GM19023 (cell line): ENCODE results near the gene TTC12.
"Not testable (repeated sequence)": the region's sequence is repeated elsewhere in the genome, so short reads cannot be mapped to it uniquely, and the experiment has no call there.

ENCODE experiments used
- ATAC-seq: cut with Tn5 transposase; IDR thresholded peaks from one replicate; pipeline ENCODE4 v1.9.1; 2021; ENCODE audit warnings: mild to moderate bottlenecking, moderate library complexity; ENCODE audit not compliant: unreplicated experiment

Gene TTC12

DNA sequence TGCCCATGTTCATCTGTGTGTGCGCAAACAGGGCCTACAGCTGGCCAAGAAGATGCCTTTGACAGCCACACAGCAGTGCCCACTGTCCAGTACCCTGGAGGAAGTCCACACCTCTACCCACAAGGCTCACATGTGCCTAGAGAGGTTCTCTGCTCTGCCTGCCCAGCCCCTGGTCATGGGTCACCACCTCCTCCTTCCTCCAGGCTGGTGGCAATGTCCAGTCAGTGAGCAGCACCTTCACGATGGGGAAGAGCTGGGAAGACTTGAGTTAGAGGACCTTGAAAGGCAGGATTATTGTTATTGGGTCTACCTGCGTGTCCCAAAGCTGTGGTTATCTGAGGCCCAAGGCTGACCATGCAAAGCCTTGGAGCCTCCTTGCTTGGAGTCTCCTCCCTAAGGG is 28.4 kb upstream of the TTC12 start:
- ATAC-seq = no peak

DNA sequence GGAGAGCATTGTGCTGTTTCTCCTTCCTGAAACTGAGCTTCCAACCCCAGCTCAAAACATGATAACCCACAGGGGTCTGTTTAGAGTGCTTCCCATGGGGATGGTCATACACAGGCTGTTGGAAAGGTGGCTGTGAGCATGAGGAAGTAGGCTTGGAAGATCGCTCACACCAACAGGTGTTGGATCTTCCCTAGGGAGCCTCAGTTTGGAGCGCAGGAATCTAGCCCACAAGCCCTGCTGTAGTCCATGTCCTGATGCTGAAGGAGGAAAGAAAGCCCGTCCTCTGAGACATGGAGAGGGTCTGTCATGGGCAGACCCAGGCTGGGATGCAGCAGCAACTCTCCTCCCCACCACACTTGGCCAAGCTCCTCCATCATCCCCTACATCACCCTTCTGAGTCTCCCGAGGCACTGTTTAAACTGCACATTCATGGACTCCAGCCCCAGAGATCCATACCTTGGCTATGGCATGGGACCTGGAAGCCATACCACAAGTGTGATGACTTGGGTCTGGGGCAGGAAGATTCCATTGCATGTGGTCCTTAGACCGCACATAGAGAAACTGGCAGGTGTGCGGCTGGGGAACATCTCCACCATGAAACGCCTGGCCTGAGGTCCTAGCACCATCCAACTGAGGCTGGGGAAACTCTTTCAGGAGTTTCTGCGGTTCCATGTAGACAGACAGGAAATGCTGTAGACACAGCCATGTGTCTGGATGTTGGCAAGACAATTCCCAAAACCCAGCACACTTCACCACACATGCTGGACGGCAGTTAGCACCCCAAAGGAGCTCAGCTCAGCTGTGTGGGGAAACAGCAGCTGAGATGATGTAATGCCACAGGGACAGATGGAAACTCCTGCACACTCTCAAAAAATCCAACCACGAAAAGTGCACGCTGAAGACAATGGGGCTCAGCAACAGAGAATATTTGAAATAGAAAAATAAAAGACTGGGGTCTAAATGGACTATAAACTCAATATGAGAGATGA is 27.6 kb upstream of the TTC12 start:
- no peak for ATAC-seq

DNA sequence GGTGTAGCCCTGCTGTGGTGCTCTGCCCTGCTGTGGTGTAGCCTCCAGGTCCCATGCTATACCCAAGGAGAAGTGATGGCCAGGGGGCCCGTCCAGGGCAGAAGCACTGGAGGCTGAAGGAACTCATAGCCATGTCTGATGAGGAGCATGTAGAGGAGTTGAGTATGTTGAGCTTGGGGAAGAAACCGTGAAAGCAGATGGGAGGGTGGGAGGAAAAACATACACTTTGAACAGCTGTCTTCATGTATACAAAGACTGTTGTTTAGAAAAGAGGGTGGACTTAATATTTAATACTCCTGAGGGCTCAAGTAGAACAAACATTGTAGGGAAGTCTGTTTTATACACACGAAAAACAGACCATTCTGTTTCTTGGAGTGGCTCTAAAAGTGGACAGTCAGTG is 26.6 kb upstream of the TTC12 start:
- ATAC-seq = no peak

DNA sequence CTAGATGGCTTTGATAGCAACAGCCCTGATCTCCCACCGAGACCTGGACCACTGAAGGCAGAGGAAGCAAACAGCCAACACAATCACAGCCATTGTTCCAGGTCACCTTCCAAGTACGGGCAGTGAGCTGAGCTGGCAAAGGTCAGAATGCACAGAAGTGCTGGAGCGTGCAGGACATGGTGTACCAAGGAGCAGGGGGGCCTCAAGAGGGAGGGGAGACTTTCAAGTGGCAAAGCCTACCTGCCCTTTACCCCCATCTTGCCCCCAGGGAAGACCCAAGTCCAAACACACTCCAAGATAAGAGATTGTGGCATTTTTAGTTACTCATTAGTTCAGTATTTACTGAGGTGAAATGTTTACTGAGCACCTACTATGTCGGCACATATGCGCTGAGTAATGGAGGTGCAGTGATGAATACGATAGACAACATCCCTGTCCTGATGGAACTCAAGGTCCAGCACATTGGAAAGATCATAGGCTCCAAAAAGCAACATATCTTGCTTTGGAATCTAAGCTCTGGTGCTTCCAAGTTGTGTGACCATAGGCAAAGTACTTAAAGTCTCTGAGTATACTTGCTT is 26.0 kb upstream of the TTC12 start:
- no peak for ATAC-seq

DNA sequence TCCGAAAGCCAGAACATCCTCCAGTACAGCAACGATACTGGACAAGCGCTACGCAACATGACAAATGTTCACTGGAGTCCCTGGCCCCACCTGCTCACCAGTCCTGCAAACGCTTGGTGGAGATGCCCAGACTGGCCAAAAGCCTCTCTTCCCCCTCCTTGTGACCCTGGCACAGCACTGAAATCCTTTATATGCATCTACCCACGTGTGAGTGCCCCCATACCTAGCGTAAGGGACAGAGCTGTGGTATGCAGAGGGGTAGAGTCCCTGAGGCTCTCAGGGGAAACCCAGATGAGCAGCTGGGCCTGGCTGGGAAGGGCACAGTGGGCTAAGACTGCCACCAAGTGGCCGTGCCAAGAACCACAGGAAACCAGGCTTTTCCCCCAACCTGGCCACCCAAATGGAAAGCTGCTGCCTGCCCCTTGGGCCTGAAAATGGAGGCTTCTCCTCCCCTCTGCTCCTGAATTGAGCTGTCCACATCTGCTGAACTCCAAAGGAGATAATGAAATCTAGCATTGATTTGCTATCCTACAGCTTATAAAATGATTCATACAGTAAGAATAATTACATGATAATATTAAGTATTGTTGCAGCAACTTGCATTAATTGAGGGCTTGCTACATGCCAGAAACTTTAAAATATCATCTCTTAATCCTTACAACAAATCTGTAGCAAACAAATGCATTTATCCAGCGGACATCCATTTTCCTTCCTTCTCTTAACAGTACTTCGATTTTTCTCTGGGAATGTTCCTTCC is 24.8 kb upstream of the TTC12 start:
- peak; percentile 92 for ATAC-seq

DNA sequence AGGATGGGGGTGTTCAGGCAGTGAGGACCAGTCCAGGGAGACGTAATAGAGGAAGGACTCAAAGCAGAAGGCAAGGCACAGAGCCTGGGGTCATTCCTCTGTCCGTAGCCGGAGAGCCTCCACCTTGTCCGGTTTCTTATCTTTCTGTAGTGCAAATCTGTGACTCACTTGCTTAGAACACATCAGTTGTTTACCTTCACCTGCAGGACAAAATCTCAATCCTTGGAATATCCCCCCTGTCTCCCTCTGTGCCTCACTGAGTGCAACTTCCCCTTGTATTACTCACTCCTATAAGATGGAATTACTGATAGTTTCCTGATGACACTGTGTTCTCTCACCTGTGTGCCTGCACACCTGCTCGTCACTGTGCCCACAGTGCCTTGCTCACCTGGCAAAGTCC is 20.4 kb upstream of the TTC12 start:
- no peak for ATAC-seq

DNA sequence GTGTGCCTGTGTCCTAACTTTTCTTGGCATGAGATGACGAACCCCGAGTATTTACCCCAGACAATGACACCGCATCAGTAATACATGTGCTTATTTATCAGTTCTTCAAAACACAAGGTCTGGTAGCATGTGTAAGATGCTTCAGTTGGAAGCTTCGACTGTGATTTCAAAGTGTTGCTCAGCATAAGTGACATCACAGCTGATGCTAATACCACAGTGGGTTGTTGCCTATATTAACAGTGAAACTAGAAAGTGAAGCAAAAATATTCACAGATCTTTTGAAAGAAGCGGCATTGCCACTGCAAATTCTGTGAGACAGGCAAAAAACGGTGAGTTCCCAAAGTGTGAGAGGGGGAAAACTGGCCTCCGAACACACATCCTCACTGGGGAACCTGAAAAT is 18.4 kb upstream of the TTC12 start:
- ATAC-seq = no peak

DNA sequence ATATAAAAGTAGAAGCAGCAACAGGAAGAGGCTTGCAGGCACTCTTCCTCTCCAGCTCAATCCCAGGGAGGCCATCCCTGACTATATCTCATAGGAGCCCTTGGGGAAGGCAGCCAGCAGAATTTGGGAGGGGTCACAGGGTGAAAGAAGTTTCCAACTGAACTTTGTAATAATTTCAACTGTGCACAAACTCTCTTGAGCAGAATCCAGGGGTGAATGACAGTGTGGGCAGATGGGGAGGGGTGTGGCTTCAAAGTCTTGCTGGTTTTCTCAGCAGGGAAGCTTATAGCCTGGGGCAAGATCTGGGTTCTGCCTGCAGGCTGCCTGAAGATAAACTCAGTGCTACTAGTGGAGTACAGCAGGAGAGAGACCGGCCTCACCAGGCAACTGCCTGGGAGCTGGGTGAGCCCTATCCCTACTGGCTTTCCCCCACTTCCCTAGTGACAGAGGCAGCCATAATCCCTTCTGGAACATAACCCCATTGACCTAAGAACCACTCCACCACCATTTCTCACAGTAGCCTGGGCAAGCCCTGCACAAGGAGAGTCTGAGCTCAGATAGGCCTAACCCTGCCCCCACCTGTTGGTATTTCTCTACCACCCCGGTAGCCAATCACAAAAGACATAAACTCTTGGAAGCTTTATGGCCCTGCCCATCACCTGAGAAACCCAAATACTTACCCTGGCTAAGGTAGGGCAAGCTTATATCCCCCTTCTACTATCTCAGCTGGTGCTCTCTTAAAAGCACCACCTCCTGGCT is 17.8 kb upstream of the TTC12 start:
- ATAC-seq = no peak

DNA sequence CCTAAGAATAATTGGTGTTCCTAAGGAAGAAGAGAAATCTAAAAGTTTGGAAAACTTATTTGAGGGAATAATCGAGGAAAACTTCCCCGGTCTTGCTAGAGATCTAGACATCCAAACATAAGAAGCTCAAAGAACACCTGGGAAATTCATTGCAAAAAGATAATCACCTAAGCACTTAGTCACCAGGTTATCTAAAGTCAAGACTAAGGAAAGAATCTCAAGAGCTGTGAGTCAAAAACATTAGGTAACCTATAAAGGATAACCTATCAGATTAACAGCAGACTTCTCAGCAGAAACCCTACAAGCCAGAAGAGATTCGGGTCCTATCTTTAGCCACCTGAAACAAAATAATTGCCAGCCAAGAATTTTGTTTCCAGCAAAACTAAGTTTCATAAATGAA is 15.9 kb upstream of the TTC12 start:
- not testable (repeated sequence) for ATAC-seq

DNA sequence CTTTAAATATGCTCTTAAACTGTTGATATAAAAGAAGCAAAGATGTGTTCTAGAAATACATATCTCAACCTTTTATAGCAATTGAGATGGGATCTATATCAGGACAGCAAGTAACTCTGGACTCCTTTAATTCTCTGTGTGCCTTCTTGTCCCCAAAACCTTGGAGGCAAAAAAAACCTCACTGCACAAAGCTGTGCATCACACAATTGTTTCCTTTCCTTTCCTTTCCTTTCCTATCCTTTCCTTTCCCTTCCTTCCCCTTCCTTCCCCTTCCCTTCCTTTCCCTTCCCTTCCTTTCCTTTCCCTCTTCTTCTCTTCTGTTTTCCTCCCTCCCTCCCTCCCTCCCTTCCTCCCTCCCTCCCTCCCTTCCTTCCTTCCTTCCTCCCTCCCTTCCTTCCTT is 9.5 kb upstream of the TTC12 start:
- no peak for ATAC-seq

DNA sequence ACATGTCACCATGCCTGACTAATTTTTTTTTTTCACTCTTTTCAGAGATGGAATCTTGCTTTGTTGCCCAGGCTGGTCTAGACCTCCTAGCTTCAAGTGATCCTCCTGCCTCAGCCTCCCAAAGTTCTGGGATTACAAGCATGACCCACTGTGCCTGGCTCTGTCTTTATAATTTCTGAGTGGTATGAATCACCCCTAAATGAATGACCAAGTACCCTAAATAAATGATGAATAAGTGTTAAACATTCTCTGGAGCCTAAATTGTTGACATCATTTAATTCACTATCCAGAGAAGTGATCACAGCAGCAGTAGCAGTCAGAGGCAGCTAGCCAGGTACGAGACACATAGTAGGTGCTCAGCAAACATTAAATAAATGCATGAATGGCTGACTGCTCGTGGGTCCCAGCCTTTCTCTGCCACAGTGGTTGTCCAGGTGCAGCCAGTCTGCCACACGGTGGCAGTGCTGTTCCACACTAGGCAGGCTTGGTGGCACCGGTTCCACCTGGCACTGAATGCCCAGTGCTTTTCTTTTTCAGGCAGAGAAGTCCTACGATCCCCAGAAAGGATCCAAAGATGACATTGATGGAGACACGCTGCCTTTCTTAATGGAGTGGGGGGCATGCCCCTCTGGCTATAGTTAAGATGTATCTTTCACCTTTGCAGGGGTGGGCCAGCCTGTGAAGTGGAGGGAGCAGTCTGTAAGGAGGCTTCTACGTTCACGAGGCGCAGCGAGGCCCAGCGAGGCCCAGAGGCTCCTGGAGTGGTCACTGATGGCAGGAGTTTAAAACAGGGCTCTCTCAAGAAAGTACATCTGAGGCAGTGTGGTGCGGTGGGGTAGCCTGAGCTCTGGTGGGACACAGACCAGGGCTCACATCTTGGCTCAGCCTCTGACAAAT is 8.7 kb upstream of the TTC12 start:
- peak; percentile 96 for ATAC-seq

DNA sequence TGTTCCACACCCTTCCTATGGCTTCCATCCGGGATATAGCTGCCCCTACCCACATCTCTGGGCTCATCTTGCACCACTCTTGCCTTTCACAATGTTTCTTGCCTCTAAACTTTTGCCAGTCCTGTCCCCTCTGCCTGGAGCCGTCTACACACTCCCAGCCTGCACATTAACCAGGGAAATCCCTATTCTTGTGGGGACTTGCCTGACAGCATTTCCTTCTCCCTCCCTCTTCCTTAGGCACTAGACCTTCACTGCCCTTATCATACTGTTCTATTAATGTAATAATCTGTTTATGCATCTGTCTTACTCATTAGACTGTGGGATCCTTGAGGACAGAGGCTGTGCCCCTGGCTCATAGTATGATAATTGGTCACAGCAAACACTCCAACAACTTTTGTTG is 5.8 kb upstream of the TTC12 start:
- ATAC-seq = no peak

DNA sequence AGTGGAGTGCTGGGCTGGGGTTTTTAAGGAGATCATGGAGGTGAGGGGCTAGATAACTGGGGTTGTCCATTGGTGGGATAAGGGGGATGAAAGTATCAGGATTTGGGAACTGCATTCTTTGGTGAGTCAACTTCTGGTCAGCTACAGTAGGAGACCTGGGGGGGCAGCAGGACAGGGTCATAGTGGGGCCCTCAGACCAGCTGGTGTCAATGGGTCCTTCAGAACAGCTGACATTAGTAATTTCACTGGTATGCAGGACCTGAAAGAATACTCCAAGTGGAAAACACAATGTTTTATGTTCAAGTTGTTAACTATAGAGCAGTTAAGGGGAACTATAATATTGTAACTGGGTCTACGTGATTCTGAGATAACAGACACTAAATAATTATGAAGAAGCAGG is 2.8 kb upstream of the TTC12 start:
- ATAC-seq = no peak

DNA sequence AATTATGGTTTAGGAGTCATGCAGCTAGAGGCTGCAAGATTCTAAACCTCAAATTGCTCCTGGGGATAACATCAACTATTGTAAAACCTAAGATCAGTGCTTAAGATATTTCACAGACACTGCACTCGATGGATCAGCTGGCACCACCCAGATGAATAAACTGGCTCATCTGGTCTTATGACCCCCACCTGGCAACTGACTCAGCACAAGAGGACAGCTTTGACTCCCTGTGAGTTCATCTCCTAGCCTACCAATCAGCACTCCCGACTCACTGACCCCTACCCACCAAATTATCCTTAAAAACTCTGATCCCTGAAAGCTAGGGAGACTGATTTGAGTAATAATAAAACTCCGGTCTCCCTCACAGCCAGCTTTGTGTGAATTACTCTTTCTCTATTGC is 782 bp upstream of the TTC12 start:
- ATAC-seq = no peak

DNA sequence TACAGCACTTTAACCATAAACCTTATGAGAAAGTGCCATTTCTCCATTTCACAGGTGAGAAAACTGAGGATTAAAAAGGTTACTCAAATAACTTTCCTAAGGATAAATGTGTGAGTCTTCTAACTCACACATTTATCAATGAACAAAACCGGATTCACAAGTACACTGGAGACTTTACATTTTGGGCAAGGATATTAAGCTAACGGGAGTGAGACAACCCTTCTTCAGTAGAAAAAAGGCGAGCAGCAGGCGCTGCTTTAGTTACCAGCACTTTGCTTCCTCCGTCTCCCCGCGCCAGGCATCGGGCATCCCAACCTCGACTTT is 356 bp upstream of the TTC12 start:
- ATAC-seq = no peak

DNA sequence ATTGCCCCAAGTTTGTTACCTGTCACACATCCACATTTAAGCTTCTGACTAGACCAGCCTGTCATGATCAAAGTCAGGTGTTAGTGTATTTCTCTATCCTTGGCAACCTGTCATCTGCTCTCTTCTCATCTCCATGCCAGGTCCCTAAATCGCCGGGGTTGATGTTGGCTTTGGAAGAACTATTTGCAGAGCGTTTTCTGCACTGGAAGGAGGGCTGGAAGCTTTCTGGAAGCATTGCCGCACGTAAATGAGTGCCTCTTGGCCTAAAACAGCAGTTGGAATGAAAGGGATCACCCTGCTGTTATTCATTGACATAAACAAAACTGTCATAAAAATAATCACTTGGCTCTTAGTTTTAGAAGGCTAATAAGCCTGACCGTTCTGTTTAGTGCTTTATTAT is 1.4 kb downstream of the TTC12 start:
- ATAC-seq = no peak

DNA sequence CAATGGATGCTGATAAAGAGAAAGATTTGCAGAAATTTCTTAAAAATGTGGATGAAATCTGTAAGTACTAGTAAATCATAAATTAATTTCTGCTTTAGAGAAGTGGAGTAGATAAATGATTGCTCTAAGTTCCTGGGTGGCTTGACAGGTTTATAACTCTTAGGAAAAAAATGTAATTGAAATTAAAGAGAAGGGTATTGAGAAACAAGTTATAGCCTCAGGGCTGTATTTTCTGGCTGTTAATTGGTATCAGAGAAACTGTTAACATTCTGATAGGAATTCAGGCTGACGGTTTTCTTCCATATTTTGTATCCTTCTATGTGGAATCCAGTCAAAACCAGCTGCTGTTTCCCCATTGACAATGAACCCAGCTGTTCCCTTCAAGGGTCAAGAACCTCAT is 1.9 kb downstream of the TTC12 start:
- no peak for ATAC-seq

DNA sequence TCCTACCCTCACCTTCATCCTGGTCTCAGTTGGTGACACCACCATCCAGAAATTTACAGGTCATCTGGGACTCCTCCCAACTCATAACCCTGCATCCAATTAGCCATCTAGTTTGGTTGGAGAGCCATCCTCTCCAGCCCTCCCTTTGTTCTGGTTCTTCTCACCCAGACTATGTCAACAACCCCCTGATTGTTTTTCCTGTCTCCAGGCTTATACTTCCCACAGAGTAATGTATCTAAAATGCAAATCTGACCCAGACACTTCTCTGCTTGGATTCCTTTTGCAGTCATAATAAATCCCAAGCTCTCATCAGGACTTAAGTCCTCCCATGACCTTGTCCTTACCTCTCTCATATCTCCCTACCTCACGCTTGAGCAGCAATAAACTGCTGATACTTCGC is 3.0 kb downstream of the TTC12 start:
- no peak for ATAC-seq

DNA sequence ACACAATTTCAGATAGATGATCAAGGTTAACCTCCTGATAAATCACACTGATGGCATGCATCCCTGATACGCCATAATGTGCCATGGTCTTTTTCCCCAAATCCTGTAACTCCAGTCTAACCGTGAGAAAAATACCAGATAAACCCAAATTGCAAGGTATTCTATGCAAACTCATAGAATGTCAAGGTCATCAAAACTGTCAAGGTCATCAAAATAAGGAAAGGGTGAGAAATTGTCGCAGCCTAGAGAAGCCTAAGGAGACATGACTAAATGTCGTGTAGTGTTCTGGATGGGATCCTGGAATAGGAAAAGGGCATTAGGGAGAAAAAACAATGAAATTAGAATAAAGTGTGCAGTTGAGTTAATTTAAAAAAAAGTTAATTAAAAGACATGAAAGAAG is 4.7 kb downstream of the TTC12 start:
- ATAC-seq = no peak

DNA sequence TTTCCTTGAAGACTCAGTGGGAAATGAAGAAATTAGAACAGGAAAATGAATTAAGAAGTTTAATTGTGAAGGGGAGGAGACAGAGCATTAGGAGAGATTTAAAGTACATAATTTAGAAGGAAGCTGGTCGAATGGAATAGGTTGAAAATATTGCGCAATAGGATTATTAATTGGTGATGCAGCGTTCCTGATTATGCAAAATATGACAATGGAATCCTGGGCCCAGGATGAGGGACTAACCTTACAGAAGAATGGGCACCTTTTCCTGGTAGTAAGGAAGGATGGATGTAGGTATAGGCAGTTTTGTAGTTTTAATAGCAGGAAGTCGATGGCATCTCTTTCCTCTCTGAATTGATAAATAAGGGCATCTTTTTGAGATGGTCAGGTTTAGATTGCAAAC is 7.8 kb downstream of the TTC12 start:
- ATAC-seq = no peak
